IMR-90 (cell line): ENCODE measurements around the gene BRSK1. TPM values are rescaled to one million over a fixed set of nuclear protein-coding genes. Genes with fewer than 3 reads are reported as not detected.

Experiments used
- ATAC-seq: fragments of 200-7000 bp; cut with Tn5 transposase; 2 replicates; pipeline ENCODE4 v1.9.1; 2020; ENCODE audit warnings: low read depth, mild to moderate bottlenecking, moderate library complexity
- BruUV-seq: library from RNA; stranded (reverse); fragments of 400-500 nt; replicated peaks from 2 replicates; lab custom pipeline; 2021; lab: Mats Ljungman, UMichigan
- CTCF ChIA-PET: fragments of 300-600 bp; formaldehyde crosslinking; extraction: SDS; loops from one replicate; lab custom pipeline; 2021; ENCODE audit warnings: antibody characterized with exemption; lab: Yijun Ruan, JAX
- POLR2A ChIA-PET: fragments of 300-600 bp; sonication (Branson Sonifier 250); formaldehyde crosslinking; loops from one replicate; lab custom pipeline; 2022; ENCODE audit warnings: antibody characterized with exemption; ENCODE audit not compliant: unreplicated experiment; lab: Charles Lee
- DNase-seq: peaks from one replicate; pipeline ENCODE4 v3.0.0; 2013
- H2AFZ ChIP-seq: replicated peaks from 2 replicates; pipeline ENCODE3; 2013; ENCODE audit warnings: low read length, mild to moderate bottlenecking; ENCODE audit not compliant: poor library complexity
- H2AK5ac ChIP-seq: 2 replicates; pipeline ENCODE4 v1.6.1; 2013; ENCODE audit warnings: low read depth, low read length, inconsistent platforms
- H2AK9ac ChIP-seq: replicated peaks from 2 replicates; pipeline ENCODE3; 2013; ENCODE audit warnings: mild to moderate bottlenecking, low read depth, low read length, moderate library complexity; ENCODE audit not compliant: poor library complexity
- H2BK120ac ChIP-seq: 2 replicates; pipeline ENCODE4 v1.6.1; 2013; ENCODE audit warnings: low read depth, low read length, inconsistent platforms
- H2BK15ac ChIP-seq: 3 replicates; pipeline ENCODE4 v1.6.1; 2013; ENCODE audit warnings: low read depth, low read length, inconsistent platforms
- H2BK20ac ChIP-seq: 2 replicates; pipeline ENCODE4 v1.6.1; 2013; ENCODE audit warnings: low read depth, mild to moderate bottlenecking, inconsistent platforms, low read length, moderate library complexity
- H2BK5ac ChIP-seq: 2 replicates; pipeline ENCODE4 v1.6.1; 2013; ENCODE audit warnings: mild to moderate bottlenecking, low read depth, low read length, inconsistent platforms; ENCODE audit not compliant: poor library complexity, severe bottlenecking
- H3K14ac ChIP-seq: replicated peaks from 2 replicates; pipeline ENCODE4 v1.6.1; 2013; ENCODE audit warnings: low read depth, low read length, inconsistent platforms
- H3K18ac ChIP-seq: 2 replicates; pipeline ENCODE4 v1.6.1; 2013; ENCODE audit warnings: low read depth, low read length, control low read depth
- H3K23ac ChIP-seq: 2 replicates; pipeline ENCODE4 v1.6.1; 2013; ENCODE audit warnings: low read depth, low read length, inconsistent platforms
- H3K27ac ChIP-seq: 2 replicates; pipeline ENCODE4 v1.5.1; 2013; ENCODE audit warnings: mild to moderate bottlenecking, control low read depth, low read length; ENCODE audit not compliant: insufficient read depth
- H3K27me3 ChIP-seq: 2 replicates; pipeline ENCODE4 v1.6.1; 2013; ENCODE audit warnings: low read length; ENCODE audit not compliant: control insufficient read depth, insufficient read depth
- H3K36me3 ChIP-seq: 2 replicates; pipeline ENCODE4 v1.6.1; 2013; ENCODE audit warnings: low read length, mixed read lengths; ENCODE audit not compliant: control insufficient read depth, insufficient read depth
- H3K4ac ChIP-seq: 2 replicates; pipeline ENCODE4 v1.6.1; 2013; ENCODE audit warnings: low read depth, low read length, inconsistent platforms
- H3K4me1 ChIP-seq: 2 replicates; pipeline ENCODE4 v1.6.1; 2013; ENCODE audit warnings: low read length, mixed read lengths; ENCODE audit not compliant: control insufficient read depth, insufficient read depth
- H3K4me2 ChIP-seq: 2 replicates; pipeline ENCODE4 v1.6.1; 2013; ENCODE audit warnings: low read depth, mild to moderate bottlenecking, control low read depth, low read length, moderate library complexity
- H3K4me3 ChIP-seq: 2 replicates; pipeline ENCODE4 v1.5.1; 2013; ENCODE audit warnings: low read depth, mild to moderate bottlenecking, control low read depth, low read length, moderate library complexity; ENCODE audit not compliant: insufficient read depth
- H3K56ac ChIP-seq: 2 replicates; pipeline ENCODE4 v1.6.1; 2013; ENCODE audit warnings: low read length, inconsistent platforms; ENCODE audit not compliant: insufficient read depth; ENCODE audit errors: extremely low read depth
- H3K79me1 ChIP-seq, 2 experiments: 2 replicates each; pipeline ENCODE4 v1.6.1; 2013; ENCODE audit warnings: low read length in 2 of 2, inconsistent platforms in 1 of 2, low read depth in 1 of 2
- H3K9ac ChIP-seq: 2 replicates; pipeline ENCODE4 v1.6.1; 2013; ENCODE audit warnings: low read depth, low read length, control low read depth
- H3K9me1 ChIP-seq: 2 replicates; pipeline ENCODE4 v1.6.1; 2013; ENCODE audit warnings: low read length, inconsistent platforms; ENCODE audit not compliant: insufficient read depth
- H3K9me3 ChIP-seq: 2 replicates; pipeline ENCODE4 v1.6.1; 2013; ENCODE audit warnings: low read length; ENCODE audit not compliant: control insufficient read depth, insufficient read depth
- H4K20me1 ChIP-seq: 2 replicates; pipeline ENCODE4 v1.6.1; 2013; ENCODE audit warnings: low read length, inconsistent platforms; ENCODE audit not compliant: insufficient read depth
- H4K5ac ChIP-seq: 2 replicates; pipeline ENCODE4 v1.6.1; 2013; ENCODE audit warnings: mild to moderate bottlenecking, low read depth, low read length, control low read depth
- H4K8ac ChIP-seq, 2 experiments: 2 replicates each; pipeline ENCODE4 v1.6.1; 2013; ENCODE audit warnings: low read depth in 2 of 2, low read length in 2 of 2, control low read depth in 1 of 2, inconsistent platforms in 1 of 2
- H4K91ac ChIP-seq: 2 replicates; pipeline ENCODE4 v1.6.1; 2013; ENCODE audit warnings: low read depth, low read length, inconsistent platforms; ENCODE audit not compliant: insufficient read depth
- BHLHE40 ChIP-seq: fragments of 150-350 bp; IDR thresholded peaks from 2 replicates; pipeline ENCODE4 v1.6.1; 2016; ENCODE audit warnings: mild to moderate bottlenecking, low read depth, low read length
- CEBPB ChIP-seq: IDR thresholded peaks from 2 replicates; pipeline ENCODE4 v1.6.1; 2012; ENCODE audit warnings: low read depth, low read length, improper control_type of control experiment
- CHD1 ChIP-seq: IDR thresholded peaks from 2 replicates; pipeline ENCODE4 v1.6.1; 2012; ENCODE audit warnings: low read depth, low read length, improper control_type of control experiment
- FOS ChIP-seq: fragments of 150-350 bp; IDR thresholded peaks from 2 replicates; pipeline ENCODE4 v1.6.1; 2016; ENCODE audit warnings: low read depth, low read length
- MAFK ChIP-seq: IDR thresholded peaks from 2 replicates; pipeline ENCODE4 v1.6.1; 2012; ENCODE audit warnings: low read depth, low read length, improper control_type of control experiment
- MAZ ChIP-seq: IDR thresholded peaks from 2 replicates; pipeline ENCODE4 v1.6.1; 2012; ENCODE audit warnings: low read depth, mild to moderate bottlenecking, low read length, improper control_type of control experiment, moderate library complexity, borderline replicate concordance
- MXI1 ChIP-seq: IDR thresholded peaks from 2 replicates; pipeline ENCODE4 v1.6.1; 2012; ENCODE audit warnings: low read depth, mild to moderate bottlenecking, low read length, moderate library complexity, borderline replicate concordance
- NFE2L2 ChIP-seq: fragments of 150-350 bp; IDR thresholded peaks from 2 replicates; pipeline ENCODE4 v1.6.1; 2016; ENCODE audit warnings: low read depth, mild to moderate bottlenecking, low read length
- POLR2A ChIP-seq: IDR thresholded peaks from 2 replicates; pipeline ENCODE4 v1.6.1; 2012; ENCODE audit warnings: mild to moderate bottlenecking, low read depth, low read length
- RAD21 ChIP-seq: IDR thresholded peaks from 2 replicates; pipeline ENCODE4 v1.6.1; 2012; ENCODE audit warnings: low read length, improper control_type of control experiment
- RCOR1 ChIP-seq: IDR thresholded peaks from 2 replicates; pipeline ENCODE4 v1.6.1; 2012; ENCODE audit warnings: mild to moderate bottlenecking, low read length, improper control_type of control experiment; ENCODE audit not compliant: insufficient replicate concordance
- RFX5 ChIP-seq: IDR thresholded peaks from 2 replicates; pipeline ENCODE4 v1.8.0; 2012; ENCODE audit warnings: low read depth, mild to moderate bottlenecking, low read length, moderate library complexity
- SMC3 ChIP-seq: fragments of 150-350 bp; IDR thresholded peaks from 2 replicates; pipeline ENCODE4 v1.6.1; 2016; ENCODE audit warnings: low read depth, mild to moderate bottlenecking, antibody characterized with exemption, low read length, moderate library complexity
- WGBS, 2 experiments: methylation state at CpG; one replicate each; pipeline versions ENCODE4 v1.1.5 to v1.1.7; 2013; ENCODE audit warnings: missing lambda C conversion rate in 2 of 2; ENCODE audit not compliant: insufficient read length in 1 of 2; ENCODE audit errors: extremely low coverage in 2 of 2; 5-methylcytosine and 5-hydroxymethylcytosine counted together
- dilution Hi-C: fragments of 300-500 bp; cut with HindIII; formaldehyde crosslinking; loops from one replicate; pipeline ENCODE4 v1.14.3; 2018; ENCODE audit warnings: low sequenced_read_pairs; ENCODE audit not compliant: unreplicated experiment
- in situ Hi-C: fragments of 300-500 bp; cut with MboI; formaldehyde crosslinking; loops from 3 replicates; pipeline ENCODE4 v1.14.3; 2019; ENCODE audit warnings: low sequenced_read_pairs, inconsistent platforms, mixed read lengths
- intact Hi-C: fragments of 100-400 bp; cut with micrococcal nuclease; formaldehyde crosslinking; loops from 2 replicates; pipeline ENCODE4 v1.10.0; 2022
- polyA plus RNA-seq, 3 experiments: library from polyadenylated mRNA; depleted of rRNA; stranded (reverse); fragments of >200 nt; gene quantifications; 2 replicates each; pipeline ENCODE4 v1.2.3, GENCODE V29; 2012; ENCODE audit warnings: low replicate concordance in 1 of 3
- total RNA-seq: library from RNA; depleted of rRNA; stranded (reverse); fragments of >200 nt; gene quantifications from 2 replicates; pipeline ENCODE4 v1.2.3, GENCODE V29; 2012
- TF ChIP-seq, protein P1 (sequence below): fragments of 150-350 bp; IDR thresholded peaks from 2 replicates; pipeline ENCODE4 v1.6.1; 2017; ENCODE audit warnings: mild to moderate bottlenecking, antibody characterized with exemption, low read length, low read depth
- TF ChIP-seq, protein P2 (sequence below): fragments of 150-350 bp; IDR thresholded peaks from 2 replicates; pipeline ENCODE4 v1.6.1; 2016; ENCODE audit warnings: low read depth, mild to moderate bottlenecking, low read length, moderate library complexity, borderline replicate concordance
- TF ChIP-seq, protein P3 (sequence below): conservative IDR thresholded peaks from 2 replicates; pipeline ENCODE4 v1.5.1; 2012; ENCODE audit warnings: mild to moderate bottlenecking, low read depth, low read length, improper control_type of control experiment

The BRSK1 gene
- total and polyA plus RNA-seq, 2 of the 4 experiments (the other 2 are of a cell fraction) = 2.5 to 22.3 TPM

DNA sequence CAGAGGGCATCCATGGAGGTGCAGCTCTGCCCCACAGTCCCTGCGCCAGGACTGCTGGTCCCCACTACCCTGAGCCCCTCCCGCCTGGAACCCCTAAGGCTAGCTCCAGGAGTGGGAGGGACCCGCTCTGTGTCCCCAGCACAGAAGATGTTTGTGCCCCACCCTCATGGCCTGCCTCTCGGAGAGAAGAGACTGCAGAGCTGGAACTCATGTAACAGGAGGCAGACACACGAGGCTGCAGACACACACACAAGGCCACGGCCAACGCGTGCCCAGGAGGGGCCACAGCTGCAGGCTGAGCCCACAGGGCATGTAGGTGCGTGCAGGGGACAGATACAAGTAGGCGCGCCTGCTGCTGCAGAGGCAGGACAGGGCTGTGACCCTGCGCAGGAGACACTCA is 44.8 kb upstream of the BRSK1 start:
- Histone ChIP-seq H3K9me1 (peaks cover 5% of the 10 kb centered on the region), H3K4me2 (no peak overlapping the region), H3K79me1 (peaks cover 6 to 30% of the 10 kb centered on the region in 2 experiments), H2AK9ac (peak overlapping the region; percentile 72), H4K8ac (no peak overlapping the region), H3K14ac (no peak overlapping the region), H4K20me1 (peaks cover 6% of the 10 kb centered on the region), H3K27me3 (no peaks in the 10 kb centered on the region), H3K4me1 (no peaks in the 10 kb centered on the region), H3K18ac (no peak overlapping the region), H2AFZ (no peak overlapping the region), H3K36me3 (peaks cover 71% of the 10 kb centered on the region), H2BK120ac (no peak overlapping the region), H3K9ac (no peak overlapping the region), H2BK20ac (no peak overlapping the region), H2BK15ac (no peak overlapping the region), H3K4me3 (no peak overlapping the region), H3K27ac (no peak overlapping the region), H2AK5ac (no peak overlapping the region), H3K23ac (no peak overlapping the region), H4K91ac (no peak overlapping the region), H4K5ac (no peak overlapping the region), H3K9me3 (no peaks in the 10 kb centered on the region), H3K56ac (no peak overlapping the region), H3K4ac (no peak overlapping the region), H2BK5ac (no peak overlapping the region)
- no peak for TF ChIP-seq MXI1
- no peak for TF ChIP-seq CHD1
- no peak for TF ChIP-seq FOS
- TF ChIP-seq RAD21 = no peak
- TF ChIP-seq, protein P1, sequence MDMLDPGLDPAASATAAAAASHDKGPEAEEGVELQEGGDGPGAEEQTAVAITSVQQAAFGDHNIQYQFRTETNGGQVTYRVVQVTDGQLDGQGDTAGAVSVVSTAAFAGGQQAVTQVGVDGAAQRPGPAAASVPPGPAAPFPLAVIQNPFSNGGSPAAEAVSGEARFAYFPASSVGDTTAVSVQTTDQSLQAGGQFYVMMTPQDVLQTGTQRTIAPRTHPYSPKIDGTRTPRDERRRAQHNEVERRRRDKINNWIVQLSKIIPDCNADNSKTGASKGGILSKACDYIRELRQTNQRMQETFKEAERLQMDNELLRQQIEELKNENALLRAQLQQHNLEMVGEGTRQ = no peak
- no peak for TF ChIP-seq POLR2A
- TF ChIP-seq CEBPB = no peak
- no peak for TF ChIP-seq RCOR1
- no peak for TF ChIP-seq MAZ
- no peak for TF ChIP-seq NFE2L2
- TF ChIP-seq MAFK = no peak
- TF ChIP-seq RFX5 = no peak
- TF ChIP-seq, protein P2, sequence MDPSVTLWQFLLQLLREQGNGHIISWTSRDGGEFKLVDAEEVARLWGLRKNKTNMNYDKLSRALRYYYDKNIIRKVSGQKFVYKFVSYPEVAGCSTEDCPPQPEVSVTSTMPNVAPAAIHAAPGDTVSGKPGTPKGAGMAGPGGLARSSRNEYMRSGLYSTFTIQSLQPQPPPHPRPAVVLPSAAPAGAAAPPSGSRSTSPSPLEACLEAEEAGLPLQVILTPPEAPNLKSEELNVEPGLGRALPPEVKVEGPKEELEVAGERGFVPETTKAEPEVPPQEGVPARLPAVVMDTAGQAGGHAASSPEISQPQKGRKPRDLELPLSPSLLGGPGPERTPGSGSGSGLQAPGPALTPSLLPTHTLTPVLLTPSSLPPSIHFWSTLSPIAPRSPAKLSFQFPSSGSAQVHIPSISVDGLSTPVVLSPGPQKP = no peak
- TF ChIP-seq, protein P3, sequence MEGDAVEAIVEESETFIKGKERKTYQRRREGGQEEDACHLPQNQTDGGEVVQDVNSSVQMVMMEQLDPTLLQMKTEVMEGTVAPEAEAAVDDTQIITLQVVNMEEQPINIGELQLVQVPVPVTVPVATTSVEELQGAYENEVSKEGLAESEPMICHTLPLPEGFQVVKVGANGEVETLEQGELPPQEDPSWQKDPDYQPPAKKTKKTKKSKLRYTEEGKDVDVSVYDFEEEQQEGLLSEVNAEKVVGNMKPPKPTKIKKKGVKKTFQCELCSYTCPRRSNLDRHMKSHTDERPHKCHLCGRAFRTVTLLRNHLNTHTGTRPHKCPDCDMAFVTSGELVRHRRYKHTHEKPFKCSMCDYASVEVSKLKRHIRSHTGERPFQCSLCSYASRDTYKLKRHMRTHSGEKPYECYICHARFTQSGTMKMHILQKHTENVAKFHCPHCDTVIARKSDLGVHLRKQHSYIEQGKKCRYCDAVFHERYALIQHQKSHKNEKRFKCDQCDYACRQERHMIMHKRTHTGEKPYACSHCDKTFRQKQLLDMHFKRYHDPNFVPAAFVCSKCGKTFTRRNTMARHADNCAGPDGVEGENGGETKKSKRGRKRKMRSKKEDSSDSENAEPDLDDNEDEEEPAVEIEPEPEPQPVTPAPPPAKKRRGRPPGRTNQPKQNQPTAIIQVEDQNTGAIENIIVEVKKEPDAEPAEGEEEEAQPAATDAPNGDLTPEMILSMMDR = no peak
- no peak for TF ChIP-seq BHLHE40
- no peak for TF ChIP-seq SMC3
- in situ Hi-C loops = no loop called here
- ATAC-seq (no peak), DNase-seq (no peak)
- 98% methylated on average over 6 of the region's 12 CpGs; no CpG with 5 or more reads in 1 of the 2 experiments for WGBS, 2 experiments
- BruUV-seq = no TSS peak
- dilution Hi-C loops = no loop called here
- POLR2A ChIA-PET = no interaction called here
- intact Hi-C loops = no loop called here
- CTCF ChIA-PET = no interaction called here
